Measurements from ENCODE around the gene ABCA7. TPM values are rescaled to one million over a fixed set of nuclear protein-coding genes. Genes with fewer than 3 reads are reported as not detected.

Gene ABCA7
- total and polyA plus RNA-seq, 2 of the 13 experiments (the other 11 are each of a cell fraction or from before 2014, with no cell fraction given): 4.4 to 32.4 TPM

DNA sequence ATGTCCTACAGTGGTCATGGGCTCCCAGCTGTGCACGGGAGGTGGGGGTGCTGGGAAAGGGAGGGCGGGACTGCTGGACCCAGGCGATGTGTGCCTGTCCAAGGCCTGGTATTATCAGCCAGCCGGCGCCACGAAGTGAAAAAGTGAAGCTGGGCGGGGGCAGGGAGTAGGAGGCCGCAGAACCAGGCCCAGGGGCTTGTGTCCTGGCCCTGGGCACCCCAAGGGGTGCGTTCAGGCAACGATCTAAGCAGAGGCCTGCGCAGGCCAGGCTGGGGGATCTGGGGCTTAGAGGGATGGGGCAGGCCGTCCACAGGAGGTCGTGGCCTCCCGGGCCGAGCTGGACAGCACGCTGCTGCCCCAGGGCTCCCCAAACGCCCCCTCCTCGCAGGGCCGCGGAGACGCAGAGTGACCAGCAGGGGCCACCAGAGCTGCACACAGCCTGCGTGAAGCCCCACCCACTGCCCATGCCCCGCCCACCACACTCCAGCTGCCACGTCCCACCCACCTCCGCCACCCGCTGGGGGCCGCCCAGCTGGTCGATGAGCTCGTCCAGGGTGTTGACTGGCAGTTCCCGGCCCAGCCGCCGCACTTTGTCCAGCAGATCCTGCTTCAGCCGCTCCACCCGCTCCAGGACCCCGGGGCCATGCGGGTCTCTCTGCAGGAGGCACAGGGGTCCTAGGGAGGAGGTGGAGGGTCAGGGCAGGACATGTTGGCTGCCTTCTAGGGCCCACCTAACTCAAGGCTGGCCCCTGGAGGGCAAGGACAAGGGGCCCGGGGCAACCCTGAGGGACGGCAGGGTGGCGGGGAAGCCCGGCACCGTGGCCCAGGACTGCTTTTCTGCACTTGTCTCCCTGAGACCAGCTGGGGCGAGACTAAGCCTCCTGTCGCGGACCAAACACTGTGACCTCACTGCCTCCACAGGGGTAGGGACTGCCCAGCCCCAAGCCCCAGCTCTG, 73.4 kb downstream of the ABCA7 start (continued):
- no peak for TF ChIP-seq MATR3 (CRISPR knock-in tag; IDR thresholded peaks at IDR 0.05)
- TF ChIP-seq BORCS8-MEF2B (CRISPR knock-in tag; IDR thresholded peaks at IDR 0.05): peak; percentile 45; the same call in 1 of the 2 replicates
- TF ChIP-seq ZNF766 (CRISPR knock-in tag; IDR thresholded peaks at IDR 0.05; ENCODE audit: borderline replicate concordance): 0 out of 2 replicates have a peak, but pooled peaks have one; percentile 20
- TF ChIP-seq, protein P1, sequence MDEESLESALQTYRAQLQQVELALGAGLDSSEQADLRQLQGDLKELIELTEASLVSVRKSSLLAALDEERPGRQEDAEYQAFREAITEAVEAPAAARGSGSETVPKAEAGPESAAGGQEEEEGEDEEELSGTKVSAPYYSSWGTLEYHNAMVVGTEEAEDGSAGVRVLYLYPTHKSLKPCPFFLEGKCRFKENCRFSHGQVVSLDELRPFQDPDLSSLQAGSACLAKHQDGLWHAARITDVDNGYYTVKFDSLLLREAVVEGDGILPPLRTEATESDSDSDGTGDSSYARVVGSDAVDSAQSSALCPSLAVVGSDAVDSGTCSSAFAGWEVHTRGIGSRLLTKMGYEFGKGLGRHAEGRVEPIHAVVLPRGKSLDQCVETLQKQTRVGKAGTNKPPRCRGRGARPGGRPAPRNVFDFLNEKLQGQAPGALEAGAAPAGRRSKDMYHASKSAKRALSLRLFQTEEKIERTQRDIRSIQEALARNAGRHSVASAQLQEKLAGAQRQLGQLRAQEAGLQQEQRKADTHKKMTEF (CRISPR knock-in tag; IDR thresholded peaks at IDR 0.05): peak; percentile 84
- TF ChIP-seq, protein P2, sequence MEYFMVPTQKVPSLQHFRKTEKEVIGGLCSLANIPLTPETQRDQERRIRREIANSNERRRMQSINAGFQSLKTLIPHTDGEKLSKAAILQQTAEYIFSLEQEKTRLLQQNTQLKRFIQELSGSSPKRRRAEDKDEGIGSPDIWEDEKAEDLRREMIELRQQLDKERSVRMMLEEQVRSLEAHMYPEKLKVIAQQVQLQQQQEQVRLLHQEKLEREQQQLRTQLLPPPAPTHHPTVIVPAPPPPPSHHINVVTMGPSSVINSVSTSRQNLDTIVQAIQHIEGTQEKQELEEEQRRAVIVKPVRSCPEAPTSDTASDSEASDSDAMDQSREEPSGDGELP (IDR thresholded peaks at IDR 0.05; ENCODE audit: borderline replicate concordance, low read depth): peak; percentile 99
- TF ChIP-seq, protein P3, sequence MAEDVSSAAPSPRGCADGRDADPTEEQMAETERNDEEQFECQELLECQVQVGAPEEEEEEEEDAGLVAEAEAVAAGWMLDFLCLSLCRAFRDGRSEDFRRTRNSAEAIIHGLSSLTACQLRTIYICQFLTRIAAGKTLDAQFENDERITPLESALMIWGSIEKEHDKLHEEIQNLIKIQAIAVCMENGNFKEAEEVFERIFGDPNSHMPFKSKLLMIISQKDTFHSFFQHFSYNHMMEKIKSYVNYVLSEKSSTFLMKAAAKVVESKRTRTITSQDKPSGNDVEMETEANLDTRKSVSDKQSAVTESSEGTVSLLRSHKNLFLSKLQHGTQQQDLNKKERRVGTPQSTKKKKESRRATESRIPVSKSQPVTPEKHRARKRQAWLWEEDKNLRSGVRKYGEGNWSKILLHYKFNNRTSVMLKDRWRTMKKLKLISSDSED (CRISPR knock-in tag; IDR thresholded peaks at IDR 0.05): no peak; the same call in 1 of the 2 replicates
- peak; percentile 60; the same call in 1 of the 2 replicates for TF ChIP-seq TOPORS (CRISPR knock-in tag; IDR thresholded peaks at IDR 0.05)
- no peak for TF ChIP-seq ZNF382 (CRISPR knock-in tag; IDR thresholded peaks at IDR 0.05; ENCODE audit: borderline replicate concordance)
- TF ChIP-seq ZSCAN22 (CRISPR knock-in tag; IDR thresholded peaks at IDR 0.05): no peak
- TF ChIP-seq ZNF350 (CRISPR knock-in tag; IDR thresholded peaks at IDR 0.05; ENCODE audit: borderline replicate concordance, low read depth): peak; percentile 66
- TF ChIP-seq ZNF891 (CRISPR knock-in tag; IDR thresholded peaks at IDR 0.05): no peak
- TF ChIP-seq, protein P4, sequence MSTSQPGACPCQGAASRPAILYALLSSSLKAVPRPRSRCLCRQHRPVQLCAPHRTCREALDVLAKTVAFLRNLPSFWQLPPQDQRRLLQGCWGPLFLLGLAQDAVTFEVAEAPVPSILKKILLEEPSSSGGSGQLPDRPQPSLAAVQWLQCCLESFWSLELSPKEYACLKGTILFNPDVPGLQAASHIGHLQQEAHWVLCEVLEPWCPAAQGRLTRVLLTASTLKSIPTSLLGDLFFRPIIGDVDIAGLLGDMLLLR (CRISPR knock-in tag; IDR thresholded peaks at IDR 0.05): no peak
- TF ChIP-seq ZNF17 (CRISPR knock-in tag; IDR thresholded peaks at IDR 0.05): no peak
- TF ChIP-seq, protein P5, sequence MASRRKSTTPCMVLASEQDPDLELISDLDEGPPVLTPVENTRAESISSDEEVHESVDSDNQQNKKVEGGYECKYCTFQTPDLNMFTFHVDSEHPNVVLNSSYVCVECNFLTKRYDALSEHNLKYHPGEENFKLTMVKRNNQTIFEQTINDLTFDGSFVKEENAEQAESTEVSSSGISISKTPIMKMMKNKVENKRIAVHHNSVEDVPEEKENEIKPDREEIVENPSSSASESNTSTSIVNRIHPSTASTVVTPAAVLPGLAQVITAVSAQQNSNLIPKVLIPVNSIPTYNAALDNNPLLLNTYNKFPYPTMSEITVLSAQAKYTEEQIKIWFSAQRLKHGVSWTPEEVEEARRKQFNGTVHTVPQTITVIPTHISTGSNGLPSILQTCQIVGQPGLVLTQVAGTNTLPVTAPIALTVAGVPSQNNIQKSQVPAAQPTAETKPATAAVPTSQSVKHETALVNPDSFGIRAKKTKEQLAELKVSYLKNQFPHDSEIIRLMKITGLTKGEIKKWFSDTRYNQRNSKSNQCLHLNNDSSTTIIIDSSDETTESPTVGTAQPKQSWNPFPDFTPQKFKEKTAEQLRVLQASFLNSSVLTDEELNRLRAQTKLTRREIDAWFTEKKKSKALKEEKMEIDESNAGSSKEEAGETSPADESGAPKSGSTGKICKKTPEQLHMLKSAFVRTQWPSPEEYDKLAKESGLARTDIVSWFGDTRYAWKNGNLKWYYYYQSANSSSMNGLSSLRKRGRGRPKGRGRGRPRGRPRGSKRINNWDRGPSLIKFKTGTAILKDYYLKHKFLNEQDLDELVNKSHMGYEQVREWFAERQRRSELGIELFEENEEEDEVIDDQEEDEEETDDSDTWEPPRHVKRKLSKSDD (CRISPR knock-in tag; IDR thresholded peaks at IDR 0.05; ENCODE audit: low read depth): peak; percentile 52; the same call in 1 of the 2 replicates
- TF ChIP-seq, protein P6, sequence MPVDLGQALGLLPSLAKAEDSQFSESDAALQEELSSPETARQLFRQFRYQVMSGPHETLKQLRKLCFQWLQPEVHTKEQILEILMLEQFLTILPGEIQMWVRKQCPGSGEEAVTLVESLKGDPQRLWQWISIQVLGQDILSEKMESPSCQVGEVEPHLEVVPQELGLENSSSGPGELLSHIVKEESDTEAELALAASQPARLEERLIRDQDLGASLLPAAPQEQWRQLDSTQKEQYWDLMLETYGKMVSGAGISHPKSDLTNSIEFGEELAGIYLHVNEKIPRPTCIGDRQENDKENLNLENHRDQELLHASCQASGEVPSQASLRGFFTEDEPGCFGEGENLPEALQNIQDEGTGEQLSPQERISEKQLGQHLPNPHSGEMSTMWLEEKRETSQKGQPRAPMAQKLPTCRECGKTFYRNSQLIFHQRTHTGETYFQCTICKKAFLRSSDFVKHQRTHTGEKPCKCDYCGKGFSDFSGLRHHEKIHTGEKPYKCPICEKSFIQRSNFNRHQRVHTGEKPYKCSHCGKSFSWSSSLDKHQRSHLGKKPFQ (CRISPR knock-in tag; IDR thresholded peaks at IDR 0.05; ENCODE audit: insufficient replicate concordance): no peak
- TF ChIP-seq NCOA1 (CRISPR knock-in tag; IDR thresholded peaks at IDR 0.05): peak; percentile 79; the same call in 1 of the 2 replicates
- TF ChIP-seq SMARCE1 (IDR thresholded peaks at IDR 0.05; ENCODE audit: borderline replicate concordance): no peak
- TF ChIP-seq FOXO1 (CRISPR knock-in tag; IDR thresholded peaks at IDR 0.05): peak; percentile 83; the same call in 1 of the 2 replicates

Data from HepG2 (cell line).